GM10266 (cell line): Measurements from ENCODE around the gene QDPR.

ENCODE experiments used
- DNase-seq: peaks from one replicate; pipeline ENCODE4 v3.0.0; 2012; ENCODE audit errors: extremely low spot score
- CTCF ChIP-seq: IDR thresholded peaks from 2 replicates; pipeline ENCODE4 v1.5.1; 2012; ENCODE audit warnings: mild to moderate bottlenecking, low read depth; ENCODE audit not compliant: control insufficient read depth, insufficient read depth; ENCODE audit errors: missing control alignments

The QDPR gene

DNA sequence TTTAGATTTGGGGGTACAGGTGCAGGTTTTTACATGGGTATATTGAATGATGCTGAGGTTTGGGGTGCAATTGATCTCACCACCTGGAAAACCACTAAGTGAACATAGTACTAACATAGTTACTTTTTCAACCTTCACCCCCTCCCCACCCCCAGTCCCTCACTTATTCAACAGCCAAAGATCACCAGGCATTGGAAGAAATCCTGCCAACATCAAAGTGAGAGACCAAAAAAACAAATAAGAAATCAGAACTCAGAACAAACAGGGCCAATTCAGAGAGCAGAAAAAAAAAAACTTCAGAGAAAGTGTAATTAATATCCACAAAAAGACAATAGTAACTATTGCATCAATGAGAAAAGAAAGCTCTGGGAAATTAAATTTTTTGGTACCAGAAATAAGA lies 44.6 kb upstream of the QDPR start:
- no peak for TF ChIP-seq CTCF
- DNase-seq: no peak

DNA sequence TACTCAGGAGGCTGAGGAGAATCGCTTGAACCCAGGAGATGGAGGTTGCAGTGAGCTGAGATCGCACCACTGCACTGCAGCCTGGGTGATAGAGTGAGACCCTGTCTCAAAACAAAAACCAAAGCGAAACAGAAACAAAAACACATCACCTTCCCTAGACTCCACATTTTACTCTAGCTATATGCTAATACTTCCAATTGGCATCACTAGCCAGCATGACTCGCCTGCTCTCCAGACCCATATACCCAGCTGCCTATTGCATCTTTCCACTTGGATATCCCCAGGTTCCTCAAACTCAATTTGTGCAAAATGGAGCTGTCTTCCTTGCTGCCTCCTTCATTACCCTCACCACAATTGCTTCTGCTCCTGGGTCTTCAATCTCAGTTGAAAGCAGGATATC lies 42.7 kb upstream of the QDPR start:
- no peak for DNase-seq

GRCh38 chr4:17552427-17552826 lies 40.5 kb upstream of the QDPR start:
- TF ChIP-seq CTCF: no peak
- no peak for DNase-seq

More for the DNA sequence above, 42.7 kb upstream of the QDPR start:
- no peak for TF ChIP-seq CTCF

DNA sequence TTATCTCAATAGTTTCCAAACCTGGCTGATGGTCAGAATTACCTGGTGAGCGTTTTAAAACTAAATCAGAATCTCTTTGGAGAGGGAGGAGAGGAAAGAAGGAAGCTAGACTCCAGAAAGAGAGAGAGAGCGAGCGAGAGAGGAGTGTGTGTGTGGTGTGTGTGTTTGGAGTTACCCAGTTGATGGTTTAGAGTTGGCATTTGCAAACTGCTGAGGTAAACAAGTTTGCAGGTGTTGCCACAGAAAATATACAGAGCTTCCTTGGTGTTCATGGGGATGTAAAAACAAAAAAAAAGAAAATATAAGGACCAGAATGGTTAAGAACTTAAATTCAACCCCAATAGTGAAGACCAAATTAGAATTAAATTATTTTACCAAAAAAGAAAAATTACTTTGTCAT lies 38.7 kb upstream of the QDPR start:
- DNase-seq: no peak
- TF ChIP-seq CTCF: no peak

- no peak for DNase-seq
- no peak for TF ChIP-seq CTCF
These were observed 34.8 kb upstream of the QDPR start for GRCh38 chr4:17546678-17547077.

GRCh38 chr4:17546222-17546621 lies 34.3 kb upstream of the QDPR start:
- TF ChIP-seq CTCF: no peak
- no peak for DNase-seq

GRCh38 chr4:17545374-17546140 lies 33.7 kb upstream of the QDPR start:
- DNase-seq: no peak
- TF ChIP-seq CTCF: no peak
